Lower leg skin (tissue), 4 donors: ENCODE results near the gene DQX1. TPM values are rescaled to one million over a fixed set of nuclear protein-coding genes. Genes with fewer than 3 reads are reported as not detected.

Experiments used
- DNase-seq, 2 donors: peaks; one replicate each; pipeline ENCODE4 v3.0.0-alpha.2; 2019; ENCODE audit warnings: low spot score in 2 of 2
- H3K4me3 ChIP-seq: fragments of 200-600 bp; sonication (generic); 2 replicates; pipeline ENCODE4 v1.5.1; 2017; ENCODE audit warnings: mild to moderate bottlenecking, low read depth; ENCODE audit not compliant: poor library complexity, severe bottlenecking
- CTCF ChIP-seq, 3 donors: fragments of 450-650 bp; IDR thresholded peaks; one replicate each; pipeline ENCODE4 v1.5.1; 2016; ENCODE audit warnings: antibody characterized with exemption in 3 of 3, mild to moderate bottlenecking in 3 of 3, moderate library complexity in 2 of 3
- POLR2A ChIP-seq, 2 donors: fragments of 450-650 bp; IDR thresholded peaks; one replicate each; pipeline ENCODE4 v1.6.1; 2016 to 2017; ENCODE audit warnings: antibody characterized with exemption in 2 of 2, mild to moderate bottlenecking in 1 of 2, moderate library complexity in 1 of 2
- WGBS, 2 donors: methylation state at CpG; one replicate each; pipeline ENCODE4 v1.1.5; 2018; 5-methylcytosine and 5-hydroxymethylcytosine counted together
- intact Hi-C: fragments of 100-400 bp; cut with DNase I; formaldehyde crosslinking; loops from one replicate; pipeline ENCODE4 v1.15.0; 2023; ENCODE audit warnings: low total_unique reads
- total RNA-seq, 4 donors: library from RNA; depleted of rRNA; stranded (reverse); fragments of >200 nt; gene quantifications; one replicate each; pipeline ENCODE4 v1.1.0, GENCODE V29; 2016

The DQX1 gene
- total RNA-seq, 4 donors from 2014 or later = 1.9 to 8.0 (median 6.2) TPM

- H3K4me3 ChIP-seq = no peak overlapping the region
- no peak for DNase-seq
- intact Hi-C loops = no loop called here
- TF ChIP-seq POLR2A (IDR thresholded peaks at IDR 0.05) = no peak
- TF ChIP-seq CTCF (IDR thresholded peaks at IDR 0.05) = no peak
- 38 to 69% methylated on average over 1 of the region's 1 CpG for WGBS, 2 donors
These were observed 43.7 kb upstream of the DQX1 start for GRCh38 chr2:74569686-74570085.

GRCh38 chr2:74567881-74568280 lies 41.9 kb upstream of the DQX1 start:
- no peak overlapping the region for H3K4me3 ChIP-seq
- no peak for DNase-seq
- intact Hi-C loops = no loop called here
- TF ChIP-seq POLR2A (IDR thresholded peaks at IDR 0.05) (no peak), CTCF (IDR thresholded peaks at IDR 0.05) (no peak)
- WGBS, 2 donors = 56 to 60% methylated on average over 5 of the region's 5 CpGs

GRCh38 chr2:74566754-74567085 lies 40.7 kb upstream of the DQX1 start:
- TF ChIP-seq CTCF (IDR thresholded peaks at IDR 0.05) = no peak
- TF ChIP-seq POLR2A (IDR thresholded peaks at IDR 0.05) = no peak
- intact Hi-C loops = no loop called here
- DNase-seq = no peak
- no peak overlapping the region for H3K4me3 ChIP-seq

- 76 to 80% methylated on average over 7 of the region's 7 CpGs for WGBS, 2 donors
- no peak for TF ChIP-seq POLR2A (IDR thresholded peaks at IDR 0.05)
- no peak for TF ChIP-seq CTCF (IDR thresholded peaks at IDR 0.05)
- no peak overlapping the region for H3K4me3 ChIP-seq
- DNase-seq = peak in 1 of 2 donors; percentile 29
- intact Hi-C loops = no loop called here
These were observed 40.2 kb upstream of the DQX1 start for GRCh38 chr2:74566076-74566753.

- no peak overlapping the region for H3K4me3 ChIP-seq
- intact Hi-C loops = no loop called here
- 73 to 79% methylated on average over 5 of the region's 5 CpGs for WGBS, 2 donors
- DNase-seq = peak in 1 of 2 donors; percentile 21
- TF ChIP-seq CTCF (IDR thresholded peaks at IDR 0.05) (no peak), POLR2A (IDR thresholded peaks at IDR 0.05) (no peak)
These were observed 38.2 kb upstream of the DQX1 start for GRCh38 chr2:74564222-74564621.
